HTERT RPE-1 (cell line): ENCODE measurements around the gene PIRT.

ENCODE experiments used
- in situ Hi-C: fragments of 300-500 bp; cut with MboI; formaldehyde crosslinking; loops from 4 replicates; pipeline ENCODE4 v1.14.3; 2020; ENCODE audit warnings: low sequenced_read_pairs

The PIRT gene

DNA sequence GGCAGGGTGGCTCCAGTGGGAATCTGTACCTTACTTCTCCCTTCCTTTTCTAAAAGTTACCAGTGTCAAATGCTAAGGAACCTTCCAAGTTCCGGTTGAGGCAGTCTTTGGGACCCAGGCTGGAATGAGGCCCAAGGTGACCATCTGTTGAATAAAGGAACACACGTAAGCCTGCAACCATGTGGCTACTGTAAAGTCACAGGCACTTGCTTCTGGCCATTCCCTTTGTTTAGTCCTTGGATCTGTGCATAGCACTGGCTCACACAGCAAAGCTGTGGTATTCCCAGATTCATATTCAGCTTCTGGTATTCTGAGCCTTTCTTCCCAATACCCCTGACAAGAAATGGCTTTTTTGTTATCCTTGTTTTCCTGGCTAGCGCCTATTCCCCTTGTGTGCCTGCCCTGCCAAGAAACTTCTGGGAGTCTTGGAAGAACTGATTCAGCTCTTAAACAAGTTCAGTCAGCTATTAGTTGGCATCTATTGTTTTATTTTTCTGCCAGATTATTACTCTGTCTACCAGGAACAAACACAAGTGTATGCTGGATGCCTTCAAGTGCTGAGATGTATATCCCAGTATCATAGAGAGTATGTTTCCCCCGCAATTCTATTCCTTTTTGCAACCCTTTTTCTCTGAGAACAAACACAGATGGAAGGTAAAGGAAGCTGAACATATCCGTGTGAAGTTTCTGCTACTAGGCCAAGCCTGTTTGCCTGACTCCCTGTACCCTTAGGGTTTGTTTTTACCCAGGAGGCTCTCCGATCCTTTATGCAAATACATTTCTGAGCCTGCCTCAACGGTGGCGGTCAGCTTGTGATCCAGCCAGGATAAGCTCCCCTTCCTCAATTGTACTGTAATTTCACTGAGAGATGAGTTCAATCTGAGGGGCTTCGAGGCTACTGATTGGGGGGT lies 47.1 kb downstream of the PIRT start:
- in situ Hi-C loops: no loop called here

DNA sequence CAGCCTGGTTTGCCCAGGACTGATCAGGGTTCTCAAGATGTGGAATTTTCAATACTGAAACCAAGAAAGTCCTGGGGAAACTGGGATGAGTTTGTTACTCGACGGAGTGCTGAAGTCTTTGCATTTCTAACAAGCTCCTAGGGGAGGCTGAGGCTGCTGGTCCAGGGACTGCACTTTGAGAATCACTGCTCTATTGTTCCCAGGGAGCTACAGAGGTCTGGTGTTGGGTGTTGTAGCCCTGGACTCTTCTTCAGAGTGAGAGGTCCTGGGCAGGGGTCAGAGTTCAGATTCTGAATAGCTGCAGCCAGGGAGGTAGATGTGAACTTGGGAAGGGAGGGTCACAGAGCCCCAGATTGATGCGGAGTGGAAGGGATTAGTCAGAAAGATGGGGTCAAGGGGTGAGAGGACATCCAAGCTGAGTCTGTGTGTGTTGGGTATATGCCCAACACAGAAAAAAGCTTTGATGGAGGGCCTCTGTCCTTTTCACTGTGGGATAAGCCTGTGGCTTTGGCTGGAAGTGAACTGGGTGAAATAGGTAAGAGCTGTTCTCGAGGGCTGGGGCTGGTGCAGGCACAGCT lies 48.1 kb downstream of the PIRT start:
- in situ Hi-C loops: no loop called here

DNA sequence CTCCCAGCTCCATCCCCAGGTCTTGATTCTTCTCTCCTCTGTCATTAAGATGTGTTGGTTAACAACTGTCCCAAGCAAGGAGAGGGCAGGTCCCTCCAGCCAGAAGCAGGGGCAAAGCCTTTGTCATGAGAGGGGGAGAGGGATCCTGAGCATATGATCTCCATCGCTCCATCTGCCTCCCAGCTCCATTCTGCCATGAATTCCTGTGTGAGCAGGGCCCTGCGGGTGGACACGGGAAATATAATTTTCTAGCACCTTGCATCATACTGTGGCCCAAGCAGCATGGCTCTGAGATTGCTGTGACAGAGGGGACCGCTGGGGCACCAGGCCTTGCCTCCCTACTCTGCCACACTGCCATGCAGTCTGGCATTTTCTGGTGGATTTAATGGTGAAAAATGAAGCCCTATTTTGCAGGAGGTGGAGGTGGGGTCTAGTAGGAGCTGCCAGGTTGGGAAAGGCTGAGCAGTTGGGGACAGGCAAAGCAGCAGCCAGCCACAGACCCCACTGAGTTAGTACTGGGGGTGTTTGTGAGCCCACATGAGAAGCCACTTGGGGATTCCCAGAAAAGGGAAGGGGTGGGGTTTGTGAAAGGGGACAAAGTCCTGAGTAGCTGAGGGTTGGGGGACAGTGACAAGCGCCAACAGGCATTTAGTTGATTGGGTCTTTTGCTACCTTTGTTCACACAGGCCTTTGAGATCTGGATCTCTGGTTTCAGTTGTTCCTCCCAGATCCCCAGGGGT lies 50.4 kb downstream of the PIRT start:
- in situ Hi-C loops: no loop called here

DNA sequence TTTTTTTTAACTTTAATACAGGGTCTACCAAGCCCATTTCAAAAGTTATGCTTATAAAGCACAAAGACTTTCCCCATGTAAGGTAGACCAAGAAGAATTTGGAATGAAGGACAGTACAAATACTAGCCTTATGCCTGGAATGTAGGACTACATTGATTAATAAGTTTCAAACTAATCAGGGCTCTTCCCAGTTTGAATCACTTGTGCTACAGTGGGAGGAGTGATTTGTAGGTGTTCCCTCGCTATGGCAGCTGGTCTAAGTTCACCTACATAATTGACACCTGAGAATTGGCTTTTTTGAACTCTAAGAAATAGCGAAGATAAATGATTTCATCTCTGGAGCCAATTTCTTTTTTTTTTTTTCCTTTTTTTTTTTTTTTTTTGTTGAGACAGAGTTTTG lies 52.6 kb downstream of the PIRT start:
- in situ Hi-C loops: no loop called here

DNA sequence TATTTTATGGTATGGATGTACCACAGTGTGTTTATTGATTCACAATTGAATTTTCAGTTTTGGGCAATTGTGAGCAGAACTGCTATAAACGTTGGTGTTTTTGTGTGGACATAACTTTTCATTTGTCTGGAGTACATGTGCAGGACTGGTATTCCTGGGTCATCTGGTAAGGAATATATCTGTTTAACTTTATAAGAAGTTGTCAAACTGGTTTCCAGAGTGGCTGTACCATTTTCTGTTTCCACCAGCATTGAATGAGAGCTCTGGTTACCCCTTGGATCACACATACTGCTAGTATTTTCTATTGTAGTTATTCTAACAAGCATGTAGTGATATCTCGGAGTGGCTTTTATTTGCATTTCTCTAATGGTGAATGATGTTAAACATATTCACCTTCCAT lies 58.3 kb downstream of the PIRT start:
- in situ Hi-C loops: no loop called here

DNA sequence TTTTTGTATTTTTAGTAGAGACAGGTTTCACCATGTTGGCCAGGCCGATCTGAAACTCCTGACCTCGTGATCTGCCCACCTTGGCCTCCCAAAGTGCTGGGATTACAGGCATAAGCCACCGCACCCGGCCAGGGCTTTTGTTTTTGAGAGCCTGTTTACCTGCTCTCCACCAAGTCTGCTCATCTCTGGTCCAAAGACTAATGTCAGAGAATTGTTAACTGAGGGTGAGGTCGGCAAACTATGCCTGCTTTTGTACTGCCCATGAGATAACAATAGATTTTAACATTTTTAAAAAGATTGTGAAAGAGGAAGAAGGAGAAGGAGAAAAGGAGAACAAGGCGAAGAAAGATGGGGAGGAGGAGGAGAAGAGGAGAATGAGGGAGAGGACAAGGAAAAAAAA lies 60.0 kb downstream of the PIRT start:
- in situ Hi-C loops: no loop called here

DNA sequence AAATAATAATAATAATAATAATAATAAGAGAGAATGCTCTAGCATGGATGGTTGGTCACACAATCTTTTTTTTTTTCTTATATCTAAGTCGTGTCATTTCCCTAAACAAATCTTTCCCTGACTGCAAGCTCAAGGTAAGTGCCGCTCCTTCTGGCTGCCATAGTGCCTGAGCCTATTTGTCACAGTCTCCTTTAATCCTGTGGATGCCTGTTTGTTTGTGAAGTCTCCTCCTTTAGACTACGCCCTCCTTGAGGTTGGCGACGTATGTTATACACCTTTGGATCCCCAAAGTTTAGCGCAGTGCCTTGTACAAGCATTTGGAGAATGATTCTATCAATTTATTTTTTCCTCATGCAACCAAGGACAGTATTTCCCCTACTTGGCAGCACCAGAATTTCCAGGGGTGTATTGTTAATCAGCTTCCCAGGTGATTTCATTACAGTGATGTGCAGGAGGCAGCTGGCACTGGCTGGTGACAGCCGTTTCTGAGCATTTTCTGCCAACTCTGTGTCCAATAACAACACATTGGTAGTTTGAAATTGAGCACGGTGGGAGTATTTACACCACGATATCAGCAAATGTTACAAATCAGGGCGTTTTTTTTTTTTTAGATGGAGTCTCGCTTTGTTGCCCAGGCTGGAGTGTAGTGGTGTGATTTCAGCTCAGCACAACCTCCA lies 60.6 kb downstream of the PIRT start:
- in situ Hi-C loops: no loop called here

DNA sequence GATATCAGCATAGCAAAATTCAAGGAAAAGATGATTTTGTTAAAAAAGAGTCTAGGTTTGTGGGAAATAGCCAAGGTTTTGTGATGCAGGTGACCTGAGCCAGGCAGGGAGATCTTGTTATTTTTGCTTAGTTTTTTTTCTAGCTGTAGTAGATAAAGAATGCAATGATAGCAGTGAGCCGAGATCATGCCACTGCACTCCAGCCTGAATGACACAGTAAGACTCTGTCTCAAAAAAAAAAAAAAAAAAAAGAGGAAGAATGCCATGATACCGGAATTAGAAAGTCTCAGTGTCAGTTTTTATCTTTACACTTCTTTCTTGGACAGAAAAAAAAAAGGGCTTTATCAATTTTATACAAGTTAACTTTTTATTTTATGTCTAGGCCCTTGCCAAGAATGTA lies 61.5 kb downstream of the PIRT start:
- in situ Hi-C loops: no loop called here

DNA sequence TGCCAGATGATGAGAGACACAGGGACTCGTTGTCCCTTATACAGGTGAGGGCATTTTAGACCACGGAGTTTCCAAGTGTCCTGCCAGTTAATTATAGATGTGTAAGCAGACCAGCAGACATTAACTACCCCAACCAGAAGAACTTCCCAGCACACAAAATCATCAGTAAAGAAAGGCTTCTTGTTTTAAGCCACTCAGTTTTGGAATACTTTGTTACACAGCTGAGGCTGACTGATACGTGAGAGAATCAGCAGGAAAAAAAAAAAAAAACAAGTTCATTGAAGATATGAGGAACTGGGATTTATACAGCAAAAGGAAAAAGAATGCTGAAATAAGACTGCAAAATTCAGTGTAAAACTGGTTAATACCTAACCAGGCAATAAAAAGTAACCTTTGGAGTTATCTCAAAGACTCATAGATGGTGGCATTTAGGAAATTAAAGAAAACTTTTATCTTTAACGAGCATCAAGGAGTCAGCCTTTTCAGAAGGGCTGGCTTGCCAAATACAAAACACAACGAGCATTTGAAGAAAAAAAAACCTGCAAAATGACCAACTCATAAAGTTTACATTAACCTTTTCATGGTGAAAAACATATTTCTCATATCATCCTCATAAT lies 62.0 kb downstream of the PIRT start:
- in situ Hi-C loops: no loop called here

DNA sequence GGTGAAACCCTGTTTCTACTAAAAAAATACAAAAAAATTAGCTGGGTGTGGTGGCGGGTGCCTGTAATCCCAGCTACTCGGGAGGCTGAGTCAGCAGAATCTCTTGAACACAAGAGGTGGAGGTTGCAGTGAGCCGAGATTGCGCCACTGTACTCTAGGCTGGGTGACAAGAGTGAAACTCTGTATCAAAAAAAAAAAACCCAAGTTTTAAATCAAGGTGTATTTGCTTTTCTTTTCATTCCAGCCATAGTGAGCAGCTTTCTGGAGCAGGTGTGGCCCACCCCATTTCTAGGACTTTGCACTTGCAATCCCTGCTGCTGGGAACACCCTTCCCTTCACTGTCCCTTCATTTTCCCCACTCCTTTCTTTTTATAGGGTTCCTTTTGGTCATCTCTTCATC lies 62.8 kb downstream of the PIRT start:
- in situ Hi-C loops: no loop called here

DNA sequence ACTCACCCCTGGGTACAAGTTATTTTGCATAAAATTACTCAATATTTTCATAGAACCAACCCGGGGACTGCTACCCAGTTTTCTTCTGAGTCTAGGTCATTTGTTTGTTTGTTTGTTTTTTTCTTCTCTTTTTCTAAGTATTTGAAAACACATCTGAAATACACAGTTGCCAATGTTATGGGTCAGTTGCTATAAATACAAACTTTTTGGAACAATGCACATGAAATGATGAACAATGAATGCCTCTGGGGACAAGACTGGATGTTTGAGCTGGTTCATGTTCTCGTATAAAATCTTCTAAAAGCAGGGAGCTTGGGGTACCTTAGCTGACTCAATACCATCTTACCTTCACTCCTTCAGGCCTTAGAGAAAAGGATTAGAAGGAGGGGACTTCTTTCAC lies 64.5 kb downstream of the PIRT start:
- in situ Hi-C loops: no loop called here
